Measurements from ENCODE around the gene ANKS1A.
A peak's percentile ranks its signal among the peaks of the same experiment; 100 is the strongest.
"Not testable (repeated sequence)": the region's sequence is repeated elsewhere in the genome, so short reads cannot be mapped to it uniquely, and the experiment has no call there.

Gene ANKS1A

DNA sequence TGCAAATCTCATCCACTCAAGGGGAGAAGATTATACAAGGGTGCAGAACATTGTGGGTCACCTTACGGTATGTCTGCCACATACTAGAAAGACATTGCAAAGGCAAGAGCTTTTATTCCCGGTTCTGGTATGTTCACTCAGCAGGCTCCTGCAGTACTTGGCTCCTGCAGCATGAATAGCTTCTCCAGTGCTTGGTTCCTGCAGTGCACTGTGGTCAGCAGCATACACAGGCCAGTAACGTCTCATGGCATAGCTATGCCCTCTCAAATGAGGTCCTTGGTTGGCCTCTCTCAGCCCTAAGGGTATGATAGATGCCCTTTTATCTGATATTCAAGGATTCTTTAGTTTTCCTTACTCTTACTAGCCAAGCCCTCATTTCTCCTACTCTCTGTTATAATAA, 239.4 kb downstream of the ANKS1A start:
- DNase-seq, result no peak

DNA sequence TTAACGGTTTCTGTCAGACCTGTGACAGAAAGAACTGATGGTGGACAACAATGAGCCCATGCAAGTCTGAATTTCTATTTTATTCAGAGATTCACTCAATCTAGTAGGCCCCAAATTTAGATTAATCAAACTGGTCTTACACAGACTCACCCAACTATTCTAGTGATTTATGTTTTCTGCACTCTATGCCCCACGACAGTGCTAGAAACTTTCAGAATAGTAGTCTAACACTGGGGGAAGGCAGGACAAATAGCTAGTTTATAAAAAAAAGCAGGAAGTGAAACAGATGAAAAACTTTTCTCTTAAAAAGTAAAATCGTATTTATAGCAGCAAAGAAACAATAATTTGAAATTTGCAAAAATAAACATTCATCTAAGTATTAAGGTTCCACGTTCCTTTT, 247.1 kb downstream of the ANKS1A start:
- no peak for DNase-seq

DNA sequence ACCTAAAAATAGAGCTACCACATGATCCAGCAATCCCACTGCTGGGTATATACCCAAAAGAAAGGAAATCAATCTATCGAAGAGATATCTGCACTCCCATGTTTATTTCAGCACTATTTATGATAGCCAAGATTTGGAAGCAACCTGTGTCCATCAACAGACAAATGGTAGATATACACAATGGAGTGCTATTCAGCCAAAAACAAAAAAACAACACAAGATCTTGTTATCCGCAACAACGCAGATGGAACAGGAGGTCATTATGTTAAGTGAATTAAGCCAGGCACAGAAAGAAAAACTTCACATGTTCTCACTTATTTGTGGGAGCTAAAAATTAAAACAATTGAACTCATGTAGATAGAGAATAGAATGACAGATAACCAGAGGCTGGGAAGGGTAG, 249.1 kb downstream of the ANKS1A start:
- not testable (repeated sequence) for DNase-seq

DNA sequence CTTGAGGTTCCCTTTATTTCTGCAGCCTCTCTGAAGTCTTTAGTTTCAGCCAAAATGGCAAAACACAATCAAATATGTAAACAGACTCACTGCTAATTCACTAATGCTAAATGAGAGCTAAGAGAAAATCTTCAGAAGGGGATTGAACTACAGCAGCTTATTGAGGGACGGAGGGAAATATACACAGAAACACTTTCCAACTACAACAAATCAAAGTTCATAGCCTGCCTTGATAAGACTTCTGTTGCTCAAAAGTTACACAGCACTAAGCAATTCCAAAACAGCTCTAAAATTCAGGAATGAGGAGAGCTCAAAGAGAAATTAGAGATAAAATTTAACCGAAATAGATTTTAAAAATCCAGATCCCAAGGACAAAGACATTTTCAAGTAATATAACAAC, 250.4 kb downstream of the ANKS1A start:
- no peak for DNase-seq

DNA sequence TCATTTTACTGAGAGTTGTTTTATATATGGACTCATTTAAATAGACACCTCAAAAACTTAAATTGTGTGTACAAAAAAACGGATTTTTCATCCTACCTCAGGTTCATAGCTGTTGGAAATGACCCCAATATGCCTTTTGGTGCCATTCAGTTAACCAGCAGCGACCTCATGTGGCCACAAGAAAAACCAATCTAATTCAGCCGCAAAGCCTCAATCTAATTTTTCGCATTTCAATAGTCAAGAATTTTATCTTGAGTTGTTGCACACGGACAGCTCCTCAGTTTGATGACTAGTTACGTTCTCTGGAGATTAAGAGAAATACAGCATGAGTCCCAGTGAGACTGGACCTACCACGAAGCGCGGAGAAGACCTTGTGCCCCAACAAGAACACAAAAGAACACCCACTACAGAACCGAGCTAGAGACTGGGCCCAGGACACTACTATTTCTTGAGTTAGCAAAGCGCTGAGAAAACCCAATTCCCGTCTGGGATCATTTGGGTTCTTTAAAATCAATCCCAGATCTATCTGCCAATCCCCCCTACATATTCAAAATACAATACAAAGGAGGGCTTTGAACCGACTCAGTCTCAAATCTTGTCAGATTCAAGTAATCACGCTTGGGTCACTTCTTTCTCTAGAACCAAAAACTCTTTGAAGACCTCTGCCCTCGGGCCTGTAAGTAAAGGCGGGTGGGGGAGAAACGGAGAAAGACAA, 251.0 kb downstream of the ANKS1A start:
- DNase-seq, result peak; percentile 55 to 58

DNA sequence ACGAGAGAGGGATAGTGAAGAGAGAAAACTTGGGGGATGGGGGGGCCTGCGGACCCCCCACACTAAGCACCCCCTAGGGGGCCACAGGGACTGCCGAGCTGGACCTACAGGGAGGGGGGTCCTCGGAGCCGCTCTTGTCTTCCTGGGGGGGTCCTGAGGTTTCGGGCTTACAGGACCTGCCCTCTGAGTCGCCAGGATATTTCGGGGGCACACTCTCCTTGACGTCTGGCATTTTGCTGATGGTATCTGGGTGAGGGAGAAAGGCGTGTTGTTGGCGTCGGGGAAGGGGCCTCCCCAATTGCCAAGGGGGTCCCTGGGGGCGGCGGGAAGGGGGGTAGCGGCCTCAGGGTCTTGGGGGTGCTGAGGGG, 251.6 kb downstream of the ANKS1A start:
- DNase-seq, result no peak
